GM18499 (cell line): ENCODE data around the gene FLRT1.

Source experiments
- ATAC-seq: cut with Tn5 transposase; IDR thresholded peaks from one replicate; pipeline ENCODE4 v1.9.1; 2021; ENCODE audit warnings: moderate number of reproducible peaks; ENCODE audit not compliant: insufficient read depth, unreplicated experiment

Gene FLRT1

GRCh38 chr11:64005691-64006090 is 30.0 kb upstream of the FLRT1 start:
- ATAC-seq, result no peak

- no peak for ATAC-seq
Observed at GRCh38 chr11:64006398-64006797, 29.3 kb upstream of the FLRT1 start.

GRCh38 chr11:64007160-64007628 is 28.5 kb upstream of the FLRT1 start:
- ATAC-seq, result no peak

GRCh38 chr11:64007629-64008282 is 28.0 kb upstream of the FLRT1 start:
- no peak for ATAC-seq

- ATAC-seq, result no peak
Observed at GRCh38 chr11:64008283-64008913, 27.3 kb upstream of the FLRT1 start.

GRCh38 chr11:64008914-64009633 is 26.7 kb upstream of the FLRT1 start:
- no peak for ATAC-seq

- ATAC-seq, result no peak
Observed at GRCh38 chr11:64009710-64010109, 26.0 kb upstream of the FLRT1 start.

- ATAC-seq, result no peak
Observed at GRCh38 chr11:64010783-64011182, 24.9 kb upstream of the FLRT1 start.

- no peak for ATAC-seq
Observed at GRCh38 chr11:64011371-64011770, 24.4 kb upstream of the FLRT1 start.

GRCh38 chr11:64013141-64013896 is 22.4 kb upstream of the FLRT1 start:
- no peak for ATAC-seq

GRCh38 chr11:64014356-64014755 is 21.4 kb upstream of the FLRT1 start:
- ATAC-seq, result no peak

GRCh38 chr11:64015510-64015909 is 20.2 kb upstream of the FLRT1 start:
- no peak for ATAC-seq

GRCh38 chr11:64015935-64016845 is 19.5 kb upstream of the FLRT1 start:
- ATAC-seq, result no peak

GRCh38 chr11:64017945-64018224 is 17.8 kb upstream of the FLRT1 start:
- ATAC-seq, result no peak

GRCh38 chr11:64018310-64018709 is 17.4 kb upstream of the FLRT1 start:
- no peak for ATAC-seq

GRCh38 chr11:64019106-64020037 is 16.4 kb upstream of the FLRT1 start:
- no peak for ATAC-seq

GRCh38 chr11:64020976-64021756 is 14.6 kb upstream of the FLRT1 start:
- no peak for ATAC-seq

GRCh38 chr11:64021757-64022093 is 14.0 kb upstream of the FLRT1 start:
- ATAC-seq, result no peak
